B cell (primary cell): ENCODE results near the gene AGGF1. TPM values are rescaled to one million over a fixed set of nuclear protein-coding genes. Genes with fewer than 3 reads are reported as not detected.

Source experiments
- ATAC-seq: fragments of 200-7000 bp; cut with Tn5 transposase; one replicate; pipeline ENCODE4 v1.10.0; 2021; ENCODE audit warnings: low read depth, mild to moderate bottlenecking, moderate number of reproducible peaks, moderate library complexity
- CTCF ChIA-PET: fragments of 350-600 bp; sonication (Branson Sonifier 250); formaldehyde crosslinking; loops from one replicate; lab custom pipeline; 2021; ENCODE audit warnings: antibody characterized with exemption, inconsistent platforms; lab: Charles Lee
- POLR2A ChIA-PET: fragments of 350-600 bp; sonication (Branson Sonifier 250); formaldehyde crosslinking; loops from one replicate; lab custom pipeline; 2021; ENCODE audit warnings: antibody characterized with exemption; lab: Charles Lee
- DNase-seq: peaks from one replicate; pipeline ENCODE4 v3.0.0; 2013
- H2AFZ ChIP-seq: 2 replicates; pipeline ENCODE4 v1.6.1; 2012; ENCODE audit warnings: mild to moderate bottlenecking, low read depth, low read length; ENCODE audit not compliant: insufficient read depth, poor library complexity, severe bottlenecking
- H3K27ac ChIP-seq, 2 donors: 1 replicate in 1 of 2; 2 replicates in 1 of 2; pipeline ENCODE4 v1.5.1; 2012 to 2013; ENCODE audit warnings: low read length in 2 of 2, mild to moderate bottlenecking in 2 of 2, moderate library complexity in 1 of 2
- H3K27me3 ChIP-seq, 4 experiments: fragments of 200-600 bp in 1 of 4; sonication (generic) in 1 of 4; replicated peaks in 1 of 4; 1 replicate in 2 of 4; 2 replicates in 2 of 4; pipeline versions ENCODE4 v1.6.1 to v1.7.0; 2013 to 2016; ENCODE audit warnings: low read length in 3 of 4, mild to moderate bottlenecking in 2 of 4, mixed read lengths in 1 of 4, moderate library complexity in 1 of 4; ENCODE audit not compliant: insufficient read depth in 4 of 4, control insufficient read depth in 3 of 4; ENCODE audit errors: control extremely low read depth in 1 of 4
- H3K36me3 ChIP-seq, 2 experiments: replicated peaks in 1 of 2; 1 replicate in 1 of 2; 2 replicates in 1 of 2; pipeline versions ENCODE4 v1.6.1 to v1.7.1; 2013; ENCODE audit warnings: low read length in 1 of 2; ENCODE audit not compliant: insufficient read depth in 2 of 2, control insufficient read depth in 1 of 2; ENCODE audit errors: control extremely low read depth in 1 of 2, extremely low read depth in 1 of 2
- H3K4me1 ChIP-seq, 2 donors: fragments of 200-600 bp in 1 of 2; sonication (generic) in 1 of 2; 1 replicate in 1 of 2; 2 replicates in 1 of 2; pipeline versions ENCODE4 v1.5.1 to v1.6.1; 2013 to 2017; ENCODE audit warnings: low read length in 2 of 2; ENCODE audit not compliant: control insufficient read depth in 2 of 2, insufficient read depth in 2 of 2
- H3K4me2 ChIP-seq: replicated peaks from 2 replicates; pipeline ENCODE3; 2012; ENCODE audit warnings: mild to moderate bottlenecking, low read depth, low read length; ENCODE audit not compliant: poor library complexity, severe bottlenecking
- H3K4me3 ChIP-seq, 5 experiments: fragments of 200-600 bp in 1 of 5; sonication (generic) in 1 of 5; 1 replicate in 3 of 5; 2 replicates in 2 of 5; pipeline versions ENCODE4 v1.5.1 to v1.7.0; 2011 to 2016; ENCODE audit warnings: low read length in 4 of 5, mild to moderate bottlenecking in 4 of 5, low read depth in 2 of 5, control low read depth in 1 of 5, moderate library complexity in 1 of 5; ENCODE audit not compliant: insufficient read depth in 1 of 5; ENCODE audit errors: control extremely low read depth in 1 of 5, extremely low read depth in 1 of 5
- H3K79me2 ChIP-seq: fragments of 200-600 bp; sonication (generic); one replicate; pipeline ENCODE4 v1.6.0; 2016; ENCODE audit warnings: low read length; ENCODE audit not compliant: control insufficient read depth, insufficient read depth
- H3K9ac ChIP-seq: fragments of 200-600 bp; sonication (generic); 2 replicates; pipeline ENCODE4 v1.6.1; 2017; ENCODE audit warnings: mild to moderate bottlenecking, low read length, moderate library complexity
- H3K9me3 ChIP-seq, 3 donors: one replicate each; pipeline versions ENCODE4 v1.6.1 to v1.7.1; 2013; ENCODE audit warnings: low read length in 2 of 3; ENCODE audit not compliant: control insufficient read depth in 2 of 3, insufficient read depth in 1 of 3; ENCODE audit errors: control extremely low read depth in 1 of 3
- H4K20me1 ChIP-seq: 2 replicates; pipeline ENCODE4 v1.6.0; 2012; ENCODE audit warnings: mild to moderate bottlenecking, low read length; ENCODE audit not compliant: insufficient read depth, control insufficient read depth, poor library complexity, severe bottlenecking
- H3K27ac Mint-ChIP-seq: one replicate; pipeline ENCODE4 v1.8.0; 2021; ENCODE audit warnings: mixed read lengths
- H3K27me3 Mint-ChIP-seq: one replicate; pipeline ENCODE4 v1.8.0; 2021; ENCODE audit warnings: mixed read lengths
- H3K4me1 Mint-ChIP-seq: one replicate; pipeline ENCODE4 v1.8.0; 2021; ENCODE audit warnings: mixed read lengths
- H3K4me3 Mint-ChIP-seq: one replicate; pipeline ENCODE4 v1.8.0; 2021; ENCODE audit warnings: mixed read lengths
- H3K9me3 Mint-ChIP-seq: one replicate; pipeline ENCODE4 v1.8.0; 2022; ENCODE audit warnings: mixed read lengths; ENCODE audit not compliant: insufficient read depth
- EZH2 ChIP-seq: IDR thresholded peaks from 2 replicates; pipeline ENCODE4 v1.6.1; 2012; ENCODE audit warnings: borderline replicate concordance, low read depth, mild to moderate bottlenecking, moderate library complexity, low read length; ENCODE audit not compliant: insufficient read depth, poor library complexity, severe bottlenecking
- WGBS: methylation state at CpG from one replicate; pipeline ENCODE4 v1.1.5; 2013; ENCODE audit warnings: missing lambda C conversion rate; ENCODE audit not compliant: insufficient coverage; 5-methylcytosine and 5-hydroxymethylcytosine counted together
- intact Hi-C: fragments of 100-400 bp; cut with micrococcal nuclease; formaldehyde crosslinking; loops from one replicate; pipeline ENCODE4 v1.10.0; 2022
- polyA plus RNA-seq: library from polyadenylated mRNA; depleted of rRNA; stranded (reverse); fragments of >200 nt; gene quantifications from 2 replicates; pipeline ENCODE4 v1.2.3, GENCODE V29; 2012
- total RNA-seq, 2 donors: library from RNA; stranded (reverse); fragments of 120-200 nt in 1 of 2; gene quantifications; 1 replicate in 1 of 2; 2 replicates in 1 of 2; pipeline versions ENCODE4 v1.2.3 to v1.2.4, GENCODE V29; 2013 to 2022
- TF ChIP-seq, protein P1 (sequence below): fragments of 200-600 bp; IDR thresholded peaks from one replicate; pipeline ENCODE4 v1.8.0; 2022; ENCODE audit warnings: antibody characterized with exemption, mild to moderate bottlenecking

The AGGF1 gene
- total and polyA plus RNA-seq, 2 donors (not counting 1 experiment from before 2014, with no cell fraction given): 9.3 to 25.6 TPM

DNA sequence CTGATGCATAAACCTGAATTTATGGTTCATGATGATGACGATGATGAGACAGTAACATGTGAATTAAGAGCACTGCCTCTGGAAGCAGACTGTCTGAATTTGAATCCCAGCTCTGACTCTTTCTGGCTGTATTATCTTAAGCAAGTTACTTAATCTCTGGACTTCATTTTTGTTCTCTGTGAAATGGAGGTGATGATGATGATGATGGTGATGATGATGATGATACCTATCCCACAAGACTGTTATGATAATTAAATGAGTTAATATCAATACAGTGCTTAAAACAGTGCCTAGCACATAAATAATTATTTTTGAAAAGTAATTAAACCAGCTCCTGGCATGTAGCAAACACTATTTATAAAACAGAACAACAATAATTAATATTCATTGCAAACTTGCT lies 13.2 kb upstream of the AGGF1 start:
- TF ChIP-seq EZH2: no peak
- TF ChIP-seq, protein P1, sequence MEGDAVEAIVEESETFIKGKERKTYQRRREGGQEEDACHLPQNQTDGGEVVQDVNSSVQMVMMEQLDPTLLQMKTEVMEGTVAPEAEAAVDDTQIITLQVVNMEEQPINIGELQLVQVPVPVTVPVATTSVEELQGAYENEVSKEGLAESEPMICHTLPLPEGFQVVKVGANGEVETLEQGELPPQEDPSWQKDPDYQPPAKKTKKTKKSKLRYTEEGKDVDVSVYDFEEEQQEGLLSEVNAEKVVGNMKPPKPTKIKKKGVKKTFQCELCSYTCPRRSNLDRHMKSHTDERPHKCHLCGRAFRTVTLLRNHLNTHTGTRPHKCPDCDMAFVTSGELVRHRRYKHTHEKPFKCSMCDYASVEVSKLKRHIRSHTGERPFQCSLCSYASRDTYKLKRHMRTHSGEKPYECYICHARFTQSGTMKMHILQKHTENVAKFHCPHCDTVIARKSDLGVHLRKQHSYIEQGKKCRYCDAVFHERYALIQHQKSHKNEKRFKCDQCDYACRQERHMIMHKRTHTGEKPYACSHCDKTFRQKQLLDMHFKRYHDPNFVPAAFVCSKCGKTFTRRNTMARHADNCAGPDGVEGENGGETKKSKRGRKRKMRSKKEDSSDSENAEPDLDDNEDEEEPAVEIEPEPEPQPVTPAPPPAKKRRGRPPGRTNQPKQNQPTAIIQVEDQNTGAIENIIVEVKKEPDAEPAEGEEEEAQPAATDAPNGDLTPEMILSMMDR: no peak
- WGBS: no CpG with 5 or more reads among the region's 1 CpG
- Histone ChIP-seq H3K4me3 (no peak overlapping the region), H3K9ac (no peak overlapping the region), H4K20me1 (no peaks in the 10 kb centered on the region), H3K36me3 (no peaks in the 10 kb centered on the region), H3K9me3 (peaks cover 0 to 2% (median 0%) of the 10 kb centered on the region in 3 donors), H3K4me1 (no peaks in the 10 kb centered on the region), H3K4me2 (no peak overlapping the region), H3K27ac (no peak overlapping the region), H2AFZ (no peak overlapping the region), H3K79me2 (no peaks in the 10 kb centered on the region), H3K27me3 (peaks cover 0 to 7% (median 4%) of the 10 kb centered on the region in 4 experiments)
- H3K27ac Mint-ChIP-seq: no peak overlapping the region
- H3K4me3 Mint-ChIP-seq: no peak overlapping the region
- H3K9me3 Mint-ChIP-seq: no peaks in the 10 kb centered on the region
- intact Hi-C loops: no loop called here
- no peak for ATAC-seq
- no peak for DNase-seq
- no peaks in the 10 kb centered on the region for H3K4me1 Mint-ChIP-seq
- POLR2A ChIA-PET: interaction anchor here (0.6 kb wide), 1 partner anchor 95 kb away, joined by 3 read pairs; no protein-coding TSS in a partner anchor
- CTCF ChIA-PET: interaction anchor here (1.0 to 1.7 kb wide), 3 partner anchors 146 to 243 kb away, joined by 3 to 6 read pairs (median 5); no protein-coding TSS in a partner anchor
- H3K27me3 Mint-ChIP-seq: peaks cover 36% of the 10 kb centered on the region

GRCh38 chr5:77017668-77018067 lies 12.5 kb upstream of the AGGF1 start:
- CTCF ChIA-PET: interaction anchor here (1.7 kb wide), 1 partner anchor 150 kb away, joined by 6 read pairs; no protein-coding TSS in a partner anchor
- POLR2A ChIA-PET: no interaction called here
- WGBS: no CpG with 5 or more reads among the region's 4 CpGs

More at GRCh38 chr5:77017668-77018067, 12.5 kb upstream of the AGGF1 start:
- no peak overlapping the region for H3K9ac ChIP-seq
- TF ChIP-seq, protein P1: no peak
- TF ChIP-seq EZH2: no peak
- Mint-ChIP-seq H3K27ac (no peak overlapping the region), H3K27me3 (peaks cover 41% of the 10 kb centered on the region), H3K4me1 (no peaks in the 10 kb centered on the region), H3K9me3 (no peaks in the 10 kb centered on the region), H3K4me3 (no peak overlapping the region)
- no peaks in the 10 kb centered on the region for H4K20me1 ChIP-seq
- H3K4me1 ChIP-seq: no peaks in the 10 kb centered on the region
- intact Hi-C loops: no loop called here
- no peaks in the 10 kb centered on the region for H3K36me3 ChIP-seq
- H3K27me3 ChIP-seq: peaks cover 0 to 9% (median 4%) of the 10 kb centered on the region in 4 experiments
- H3K4me3 ChIP-seq: no peak overlapping the region
- ATAC-seq (no peak), DNase-seq (no peak)
- H3K9me3 ChIP-seq: peaks cover 0 to 2% (median 0%) of the 10 kb centered on the region in 3 donors
- H2AFZ ChIP-seq: no peak overlapping the region
- H3K4me2 ChIP-seq: no peak overlapping the region
- no peaks in the 10 kb centered on the region for H3K79me2 ChIP-seq
- H3K27ac ChIP-seq: no peak overlapping the region
